ENCODE results near the gene ANKRD17.

ANKRD17 gene

GRCh38 chr4:73170518-73171198 lies 87.9 kb downstream of the ANKRD17 start:
- TF ChIP-seq CTCF (IDR thresholded peaks at IDR 0.05; ENCODE audit: low read depth, low read length, missing control alignments): no peak
- no peak overlapping the region for H3K4me3 ChIP-seq (replicated peaks; ENCODE audit: low read depth, low read length)
- DNase-seq (ENCODE audit: extremely low read depth, low read depth): no peak

GRCh38 chr4:73166212-73166611 lies 92.4 kb downstream of the ANKRD17 start:
- no peak for DNase-seq (ENCODE audit: extremely low read depth, low read depth)
- TF ChIP-seq CTCF (IDR thresholded peaks at IDR 0.05; ENCODE audit: low read depth, low read length, missing control alignments): no peak
- H3K4me3 ChIP-seq (replicated peaks; ENCODE audit: low read depth, low read length): no peak overlapping the region

GRCh38 chr4:73161527-73162185 lies 96.9 kb downstream of the ANKRD17 start:
- TF ChIP-seq CTCF (IDR thresholded peaks at IDR 0.05; ENCODE audit: low read depth, low read length, missing control alignments): no peak
- no peak for DNase-seq (ENCODE audit: extremely low read depth, low read depth)

GRCh38 chr4:73156394-73156793 lies 102.2 kb downstream of the ANKRD17 start:
- no peak for DNase-seq (ENCODE audit: extremely low read depth, low read depth)
- TF ChIP-seq CTCF (IDR thresholded peaks at IDR 0.05; ENCODE audit: low read depth, low read length, missing control alignments): no peak

More at GRCh38 chr4:73161527-73162185, 96.9 kb downstream of the ANKRD17 start:
- no peak overlapping the region for H3K4me3 ChIP-seq (replicated peaks; ENCODE audit: low read depth, low read length)

GRCh38 chr4:73152893-73153292 lies 105.7 kb downstream of the ANKRD17 start:
- no peak for DNase-seq (ENCODE audit: extremely low read depth, low read depth)
- H3K4me3 ChIP-seq (replicated peaks; ENCODE audit: low read depth, low read length): no peak overlapping the region
- TF ChIP-seq CTCF (IDR thresholded peaks at IDR 0.05; ENCODE audit: low read depth, low read length, missing control alignments): no peak

More at GRCh38 chr4:73156394-73156793, 102.2 kb downstream of the ANKRD17 start:
- no peak overlapping the region for H3K4me3 ChIP-seq (replicated peaks; ENCODE audit: low read depth, low read length)

GRCh38 chr4:73142995-73143547 lies 115.5 kb downstream of the ANKRD17 start:
- no peak for DNase-seq (ENCODE audit: extremely low read depth, low read depth)
- no peak for TF ChIP-seq CTCF (IDR thresholded peaks at IDR 0.05; ENCODE audit: low read depth, low read length, missing control alignments)
- H3K4me3 ChIP-seq (replicated peaks; ENCODE audit: low read depth, low read length): no peak overlapping the region

Data from HFF-Myc (cell line).